Glutamatergic neuron (in vitro differentiated cells): Measurements from ENCODE around the gene CRYBG2. TPM values are rescaled to one million over a fixed set of nuclear protein-coding genes. Genes with fewer than 3 reads are reported as not detected.
"Not testable (repeated sequence)": the region's sequence is repeated elsewhere in the genome, so short reads cannot be mapped to it uniquely, and the experiment has no call there.

Experiments used
- DNase-seq: peaks from one replicate; pipeline ENCODE4 v3.0.0; 2022
- H3K27ac Mint-ChIP-seq: one replicate; pipeline ENCODE4 v1.8.0; 2020; ENCODE audit warnings: mild to moderate bottlenecking, mixed read lengths, inconsistent platforms; ENCODE audit not compliant: unreplicated experiment
- H3K27me3 Mint-ChIP-seq: one replicate; pipeline ENCODE4 v1.8.0; 2020; ENCODE audit warnings: mild to moderate bottlenecking, moderate library complexity, mixed read lengths, inconsistent platforms; ENCODE audit not compliant: unreplicated experiment
- H3K36me3 Mint-ChIP-seq: one replicate; pipeline ENCODE4 v1.8.0; 2020; ENCODE audit warnings: mild to moderate bottlenecking, mixed read lengths, inconsistent platforms; ENCODE audit not compliant: unreplicated experiment
- H3K4me1 Mint-ChIP-seq: one replicate; pipeline ENCODE4 v1.8.0; 2020; ENCODE audit warnings: mild to moderate bottlenecking, low read depth, mixed read lengths, inconsistent platforms; ENCODE audit not compliant: unreplicated experiment
- H3K4me3 Mint-ChIP-seq: one replicate; pipeline ENCODE4 v1.8.0; 2020; ENCODE audit warnings: mild to moderate bottlenecking, mixed read lengths, inconsistent platforms; ENCODE audit not compliant: unreplicated experiment
- H3K9me3 Mint-ChIP-seq: one replicate; pipeline ENCODE4 v1.8.0; 2020; ENCODE audit warnings: mild to moderate bottlenecking, moderate library complexity, mixed read lengths, inconsistent platforms; ENCODE audit not compliant: unreplicated experiment
- total RNA-seq: library from RNA; stranded (reverse); fragmentation: NEBNext Ultra II Directional; extraction: Animal tissue kit (Norgen Biotek cat#: 25700); gene quantifications from one replicate; pipeline ENCODE4 v1.2.1, GENCODE V29; 2021; ENCODE audit not compliant: unreplicated experiment
- TF ChIP-seq, protein P1 (sequence below): fragments of 200-600 bp; sonication (generic); IDR thresholded peaks from one replicate; pipeline ENCODE4 v1.5.0; 2021; ENCODE audit not compliant: partially characterized antibody, unreplicated experiment

CRYBG2 gene
- total RNA-seq, 1 donor from 2014 or later, result 2.2 TPM

DNA sequence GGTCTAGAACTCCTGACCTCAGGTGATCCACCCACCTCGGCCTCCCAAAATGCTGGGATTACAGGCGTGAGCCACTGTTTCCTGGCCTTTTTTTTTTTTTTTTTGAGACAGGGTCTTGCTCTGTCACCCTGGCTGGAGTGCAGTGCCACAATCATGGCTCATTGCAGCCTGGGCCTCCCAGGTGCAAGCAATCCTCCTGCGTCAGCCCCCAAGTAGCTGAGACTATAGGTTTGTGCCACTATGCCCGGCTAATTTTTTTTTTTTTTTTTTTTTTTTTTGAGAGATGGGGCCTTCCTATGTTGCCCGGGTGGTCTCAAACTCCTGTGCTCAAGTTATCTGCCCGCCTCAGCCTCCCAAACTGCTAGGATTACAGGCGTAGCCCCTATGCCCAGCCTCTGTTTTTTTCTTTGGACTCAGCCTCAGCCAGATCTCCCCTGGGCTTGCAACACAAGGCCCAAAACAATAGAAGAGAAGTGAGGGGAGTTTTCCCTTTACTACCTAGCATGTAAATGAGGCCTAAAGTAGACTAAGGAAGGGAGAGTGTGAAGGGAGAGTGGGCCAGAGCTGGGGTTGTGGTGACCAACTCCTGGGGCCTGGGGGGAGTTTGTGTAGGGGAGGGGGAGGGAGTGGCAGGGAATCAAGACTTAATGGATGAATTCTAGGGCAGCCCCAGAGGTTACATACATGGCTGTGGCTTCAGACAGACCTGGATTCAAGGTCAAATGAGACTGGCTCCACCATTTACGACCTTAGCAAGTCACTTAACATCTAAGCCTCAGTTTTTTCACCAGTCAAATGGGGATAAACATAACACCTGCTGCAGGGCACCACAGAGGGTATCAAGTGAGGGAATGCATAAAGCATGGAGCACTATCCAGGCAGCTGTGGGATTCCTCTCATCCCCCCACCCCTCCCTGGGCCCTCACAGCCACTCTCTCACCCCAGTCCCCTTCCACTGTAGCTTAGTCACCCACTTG lies 37.8 kb downstream of the CRYBG2 start:
- Mint-ChIP-seq H3K27me3 (peaks cover 1% of the 10 kb centered on the region), H3K27ac (no peak overlapping the region), H3K9me3 (no peaks in the 10 kb centered on the region), H3K4me3 (no peak overlapping the region), H3K36me3 (no peaks in the 10 kb centered on the region), H3K4me1 (peaks cover 2% of the 10 kb centered on the region)
- no peak for DNase-seq
- TF ChIP-seq, protein P1, sequence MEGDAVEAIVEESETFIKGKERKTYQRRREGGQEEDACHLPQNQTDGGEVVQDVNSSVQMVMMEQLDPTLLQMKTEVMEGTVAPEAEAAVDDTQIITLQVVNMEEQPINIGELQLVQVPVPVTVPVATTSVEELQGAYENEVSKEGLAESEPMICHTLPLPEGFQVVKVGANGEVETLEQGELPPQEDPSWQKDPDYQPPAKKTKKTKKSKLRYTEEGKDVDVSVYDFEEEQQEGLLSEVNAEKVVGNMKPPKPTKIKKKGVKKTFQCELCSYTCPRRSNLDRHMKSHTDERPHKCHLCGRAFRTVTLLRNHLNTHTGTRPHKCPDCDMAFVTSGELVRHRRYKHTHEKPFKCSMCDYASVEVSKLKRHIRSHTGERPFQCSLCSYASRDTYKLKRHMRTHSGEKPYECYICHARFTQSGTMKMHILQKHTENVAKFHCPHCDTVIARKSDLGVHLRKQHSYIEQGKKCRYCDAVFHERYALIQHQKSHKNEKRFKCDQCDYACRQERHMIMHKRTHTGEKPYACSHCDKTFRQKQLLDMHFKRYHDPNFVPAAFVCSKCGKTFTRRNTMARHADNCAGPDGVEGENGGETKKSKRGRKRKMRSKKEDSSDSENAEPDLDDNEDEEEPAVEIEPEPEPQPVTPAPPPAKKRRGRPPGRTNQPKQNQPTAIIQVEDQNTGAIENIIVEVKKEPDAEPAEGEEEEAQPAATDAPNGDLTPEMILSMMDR, result no peak

DNA sequence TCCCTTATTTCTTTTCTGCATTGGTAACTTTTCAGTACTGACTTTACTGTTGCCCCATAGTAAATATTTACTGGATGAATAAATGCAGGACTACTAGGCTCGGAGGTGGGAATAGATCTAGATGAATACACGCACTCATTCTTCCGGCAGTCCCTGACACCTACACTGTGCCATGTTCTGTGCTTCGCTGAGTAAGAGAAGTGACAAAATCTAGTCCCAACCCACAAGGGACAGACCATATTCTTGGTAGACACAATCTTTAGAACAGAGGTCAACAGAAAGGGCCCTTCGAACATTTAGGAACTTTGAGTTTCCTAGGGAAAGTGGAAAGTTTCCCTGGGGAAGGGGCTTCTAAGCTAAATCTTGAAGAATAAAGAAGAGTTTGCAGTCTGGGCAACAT lies 39.4 kb downstream of the CRYBG2 start:
- no peak overlapping the region for H3K4me3 Mint-ChIP-seq
- no peaks in the 10 kb centered on the region for H3K4me1 Mint-ChIP-seq
- H3K27me3 Mint-ChIP-seq, result peaks cover 1% of the 10 kb centered on the region
- H3K9me3 Mint-ChIP-seq, result no peaks in the 10 kb centered on the region
- no peak overlapping the region for H3K27ac Mint-ChIP-seq
- TF ChIP-seq, protein P1, result no peak
- DNase-seq, result no peak
- H3K36me3 Mint-ChIP-seq, result no peaks in the 10 kb centered on the region

DNA sequence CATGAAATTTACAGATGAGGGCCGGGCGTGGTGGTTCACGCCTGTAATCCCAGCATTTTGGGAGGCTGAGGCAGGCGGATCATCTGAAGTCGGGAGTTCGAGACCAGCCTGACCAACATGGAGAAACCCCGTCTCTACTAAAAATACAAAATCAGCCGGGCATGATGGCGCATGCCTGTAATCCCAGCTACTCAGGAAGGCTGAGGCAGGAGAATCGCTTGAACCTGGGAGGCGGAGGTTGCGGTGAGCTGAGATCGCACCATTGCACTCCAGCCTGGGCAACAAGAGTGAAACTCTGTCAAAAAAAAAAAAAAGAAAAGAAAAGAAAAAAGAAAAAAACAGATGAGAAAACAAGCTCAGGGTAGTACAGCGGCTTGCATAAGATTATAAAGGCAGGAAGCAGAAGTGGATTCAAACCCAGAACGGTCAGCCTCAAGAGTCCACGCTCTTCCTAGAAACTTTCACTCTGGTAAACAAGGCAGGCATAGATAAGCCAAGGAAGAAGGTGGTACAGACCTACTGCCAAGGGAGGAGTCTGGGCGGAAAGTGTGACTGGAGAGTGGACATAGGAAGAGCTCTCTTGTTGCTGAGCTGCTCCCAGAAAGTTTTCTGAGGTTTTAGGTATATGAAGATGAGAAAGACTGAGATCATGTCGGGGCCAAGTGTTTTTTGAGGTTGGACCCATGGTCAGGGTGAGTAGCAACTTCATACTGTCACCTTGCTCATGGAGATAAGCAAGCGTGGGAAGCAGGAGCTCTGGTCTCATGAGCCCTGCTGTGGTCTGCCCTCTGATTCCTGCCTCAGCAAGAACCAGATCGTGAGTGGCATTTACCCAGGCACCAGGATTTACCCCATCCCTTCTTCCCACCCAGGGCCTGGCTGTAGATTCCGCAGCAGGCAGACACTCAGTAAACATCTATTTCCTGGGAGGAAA lies 45.7 kb downstream of the CRYBG2 start:
- not testable (repeated sequence) for H3K27ac Mint-ChIP-seq, H3K4me3 Mint-ChIP-seq, H3K4me1 Mint-ChIP-seq, H3K9me3 Mint-ChIP-seq, H3K27me3 Mint-ChIP-seq, DNase-seq, H3K36me3 Mint-ChIP-seq

DNA sequence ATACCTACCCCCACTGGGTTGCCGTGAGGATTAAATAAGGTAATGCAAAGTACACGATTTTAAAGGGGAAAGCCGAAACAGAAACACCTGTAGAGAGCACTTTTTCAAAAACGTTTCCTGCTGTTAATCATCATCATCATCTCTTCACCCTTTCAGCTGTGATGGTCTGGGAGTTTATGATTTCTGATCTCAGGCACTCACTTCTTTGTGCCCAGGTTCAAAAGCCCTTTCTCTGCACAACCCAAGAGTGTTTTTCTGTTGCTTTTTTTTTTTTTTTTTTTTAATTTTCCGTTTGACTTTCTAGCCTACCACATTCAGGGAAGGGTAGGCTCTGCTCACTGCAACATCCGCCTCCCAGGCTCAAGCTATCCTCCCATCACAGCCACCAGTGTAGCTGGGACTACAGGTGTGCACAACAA lies 46.6 kb downstream of the CRYBG2 start:
- Mint-ChIP-seq H3K4me3 (no peak overlapping the region), H3K27ac (no peak overlapping the region), H3K4me1 (peaks cover 11% of the 10 kb centered on the region), H3K36me3 (no peaks in the 10 kb centered on the region), H3K27me3 (peaks cover 5% of the 10 kb centered on the region), H3K9me3 (no peaks in the 10 kb centered on the region)
- TF ChIP-seq, protein P1, result no peak
- no peak for DNase-seq
